ENCODE measurements around the gene TAB2.

TAB2 gene

DNA sequence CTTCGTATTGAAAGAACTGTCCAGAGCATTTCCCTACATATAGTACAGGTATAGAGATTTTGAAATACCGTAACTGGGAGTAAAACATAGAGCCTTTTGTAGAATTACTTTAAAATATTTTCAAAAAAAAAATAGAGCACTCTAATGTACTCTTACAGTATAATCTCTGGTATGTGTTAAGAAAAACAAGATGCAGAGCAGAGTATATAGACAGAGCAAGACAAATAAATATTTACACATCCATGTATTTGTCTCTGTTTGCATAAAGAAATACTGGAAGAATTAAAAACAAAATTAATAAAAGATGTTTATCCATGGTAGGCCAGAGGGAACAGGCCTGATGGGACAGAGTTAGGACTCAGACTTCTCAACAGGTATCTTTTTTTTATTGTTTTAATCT lies 54.5 kb downstream of the TAB2 start:
- no peak for DNase-seq (ENCODE audit: extremely low read depth, low read depth)
- TF ChIP-seq, protein P1, sequence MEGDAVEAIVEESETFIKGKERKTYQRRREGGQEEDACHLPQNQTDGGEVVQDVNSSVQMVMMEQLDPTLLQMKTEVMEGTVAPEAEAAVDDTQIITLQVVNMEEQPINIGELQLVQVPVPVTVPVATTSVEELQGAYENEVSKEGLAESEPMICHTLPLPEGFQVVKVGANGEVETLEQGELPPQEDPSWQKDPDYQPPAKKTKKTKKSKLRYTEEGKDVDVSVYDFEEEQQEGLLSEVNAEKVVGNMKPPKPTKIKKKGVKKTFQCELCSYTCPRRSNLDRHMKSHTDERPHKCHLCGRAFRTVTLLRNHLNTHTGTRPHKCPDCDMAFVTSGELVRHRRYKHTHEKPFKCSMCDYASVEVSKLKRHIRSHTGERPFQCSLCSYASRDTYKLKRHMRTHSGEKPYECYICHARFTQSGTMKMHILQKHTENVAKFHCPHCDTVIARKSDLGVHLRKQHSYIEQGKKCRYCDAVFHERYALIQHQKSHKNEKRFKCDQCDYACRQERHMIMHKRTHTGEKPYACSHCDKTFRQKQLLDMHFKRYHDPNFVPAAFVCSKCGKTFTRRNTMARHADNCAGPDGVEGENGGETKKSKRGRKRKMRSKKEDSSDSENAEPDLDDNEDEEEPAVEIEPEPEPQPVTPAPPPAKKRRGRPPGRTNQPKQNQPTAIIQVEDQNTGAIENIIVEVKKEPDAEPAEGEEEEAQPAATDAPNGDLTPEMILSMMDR (IDR thresholded peaks at IDR 0.05; ENCODE audit: low read depth, low read length, missing control alignments) = no peak
- no peak overlapping the region for H3K4me3 ChIP-seq (replicated peaks; ENCODE audit: low read depth, low read length)

DNA sequence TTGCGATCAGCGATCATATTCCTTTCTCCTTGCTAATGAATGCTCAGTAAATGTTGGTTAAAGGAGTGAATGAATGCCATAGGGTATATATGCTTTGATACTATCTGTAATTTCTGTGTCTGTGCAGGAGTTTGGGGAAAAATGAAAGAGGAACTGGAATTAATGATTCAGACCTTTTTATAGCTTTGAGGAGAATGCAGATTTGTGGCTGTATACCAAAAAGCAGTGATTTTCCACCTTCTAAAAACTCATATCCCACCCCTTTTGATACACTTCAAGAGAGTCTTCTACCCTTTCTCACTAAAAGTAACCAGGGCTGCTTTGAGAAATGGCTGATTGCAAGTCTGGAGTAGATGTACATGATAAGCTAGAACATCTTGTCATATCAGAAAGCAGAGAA lies 56.0 kb downstream of the TAB2 start:
- H3K4me3 ChIP-seq (replicated peaks; ENCODE audit: low read depth, low read length) = no peak overlapping the region
- no peak for DNase-seq (ENCODE audit: extremely low read depth, low read depth)
- TF ChIP-seq, protein P1 (IDR thresholded peaks at IDR 0.05; ENCODE audit: low read depth, low read length, missing control alignments) = no peak

DNA sequence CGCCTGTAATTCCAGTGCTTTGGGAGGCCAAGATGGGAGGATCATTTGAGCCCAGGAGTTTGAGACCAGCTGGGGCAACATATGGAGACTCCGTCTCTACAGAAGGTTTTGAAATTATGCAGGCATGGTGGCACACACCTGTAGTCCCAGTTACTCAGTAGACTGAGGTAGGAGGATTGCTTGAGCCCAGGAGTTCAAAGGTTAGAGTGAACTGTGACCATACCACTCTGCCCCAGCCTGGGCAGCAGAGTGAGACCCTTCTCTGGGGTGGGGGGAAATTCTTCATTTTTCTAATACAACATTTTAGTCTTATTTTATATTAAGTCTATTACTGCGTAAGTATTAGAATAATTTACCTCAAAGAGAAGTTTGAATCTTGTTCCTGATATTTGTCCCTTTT lies 62.5 kb downstream of the TAB2 start:
- H3K4me3 ChIP-seq (replicated peaks; ENCODE audit: low read depth, low read length) = no peak overlapping the region
- no peak for DNase-seq (ENCODE audit: extremely low read depth, low read depth)
- TF ChIP-seq, protein P1 (IDR thresholded peaks at IDR 0.05; ENCODE audit: low read depth, low read length, missing control alignments) = no peak

DNA sequence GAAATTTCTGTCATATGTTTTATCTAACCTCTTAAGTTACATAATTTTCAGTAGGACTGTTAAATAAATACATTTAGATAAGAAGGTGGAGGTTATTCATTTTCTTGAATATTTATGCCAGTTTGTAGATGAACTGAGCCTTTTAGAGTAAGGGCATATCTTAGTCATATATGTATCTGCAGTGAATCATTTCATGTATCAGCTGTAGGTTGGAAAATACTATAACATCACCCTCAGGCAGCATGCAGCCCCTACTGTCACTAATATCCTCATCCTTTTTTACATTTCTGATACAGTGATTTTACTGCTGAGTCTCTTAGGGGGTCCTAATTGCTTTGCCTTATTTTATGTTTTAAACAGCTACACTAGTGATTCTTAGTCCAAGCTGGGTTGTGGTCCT lies 63.0 kb downstream of the TAB2 start:
- TF ChIP-seq, protein P1 (IDR thresholded peaks at IDR 0.05; ENCODE audit: low read depth, low read length, missing control alignments) = no peak
- no peak for DNase-seq (ENCODE audit: extremely low read depth, low read depth)
- no peak overlapping the region for H3K4me3 ChIP-seq (replicated peaks; ENCODE audit: low read depth, low read length)

DNA sequence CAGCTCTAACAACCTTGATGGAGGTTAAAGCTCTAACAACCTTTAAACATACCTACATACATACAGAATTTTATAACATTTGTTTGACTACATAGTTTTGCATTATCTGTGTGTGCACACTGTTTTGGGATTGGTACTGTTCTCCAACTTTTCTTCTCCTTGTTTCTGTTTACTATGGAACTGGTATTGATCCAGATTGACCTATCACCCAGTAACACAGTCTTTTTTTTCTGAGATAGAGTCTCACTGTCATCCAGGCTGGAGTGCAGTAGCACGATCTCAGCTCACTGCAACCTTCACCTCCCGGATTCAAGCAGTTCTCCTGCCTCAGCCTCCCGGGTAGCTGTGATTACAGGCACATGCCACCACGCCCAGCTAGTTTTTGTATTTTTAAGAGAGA lies 65.9 kb downstream of the TAB2 start:
- H3K4me3 ChIP-seq (replicated peaks; ENCODE audit: low read depth, low read length) = no peak overlapping the region
- DNase-seq (ENCODE audit: extremely low read depth, low read depth) = no peak
- TF ChIP-seq, protein P1 (IDR thresholded peaks at IDR 0.05; ENCODE audit: low read depth, low read length, missing control alignments) = no peak

DNA sequence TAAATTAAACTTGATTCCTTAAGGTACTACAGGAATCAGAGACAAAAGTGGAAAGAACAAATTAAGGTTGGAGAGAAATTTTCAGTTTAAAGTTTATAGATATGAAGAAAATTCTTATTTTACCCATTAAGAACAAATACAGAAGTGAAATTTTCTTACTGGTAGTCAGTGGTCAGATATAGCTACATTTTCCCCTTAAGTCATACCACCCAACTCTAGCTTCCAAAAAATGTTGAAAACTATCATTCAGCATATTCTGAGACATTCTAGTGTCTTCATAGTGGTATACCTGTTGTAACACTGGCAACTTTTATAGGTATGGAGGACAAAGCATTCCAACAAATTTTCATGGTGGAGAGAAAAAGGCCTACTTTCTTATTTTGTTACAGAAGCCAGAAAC lies 67.0 kb downstream of the TAB2 start:
- DNase-seq (ENCODE audit: extremely low read depth, low read depth) = no peak
- TF ChIP-seq, protein P1 (IDR thresholded peaks at IDR 0.05; ENCODE audit: low read depth, low read length, missing control alignments) = no peak
- no peak overlapping the region for H3K4me3 ChIP-seq (replicated peaks; ENCODE audit: low read depth, low read length)

DNA sequence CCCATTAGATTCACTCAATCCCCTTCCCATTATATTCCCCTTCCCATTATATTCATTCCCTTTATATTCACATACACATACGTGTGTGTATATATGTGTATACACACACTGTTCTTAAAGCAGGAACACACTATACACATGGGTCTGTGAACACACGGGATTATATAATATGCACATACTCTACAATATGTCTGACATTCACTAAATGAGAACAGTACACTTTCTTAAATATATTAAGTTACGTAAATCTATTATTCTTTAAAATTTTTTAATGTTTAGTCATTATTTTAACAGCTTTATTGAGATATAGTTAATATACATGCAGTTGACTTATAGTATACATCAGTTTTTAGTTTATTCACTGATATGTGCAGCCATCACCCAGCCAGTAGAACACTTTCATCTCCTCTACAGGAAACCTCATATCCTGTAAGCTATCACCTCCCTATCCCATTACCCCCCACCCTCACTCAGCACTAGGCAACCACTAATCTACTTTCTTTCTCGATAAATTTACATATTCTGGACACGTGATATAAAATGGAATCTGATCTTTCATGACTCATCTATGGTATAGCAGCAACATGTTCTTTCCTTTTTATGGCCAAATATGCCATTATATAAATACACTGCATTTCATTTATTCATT lies 68.6 kb downstream of the TAB2 start:
- no peak overlapping the region for H3K4me3 ChIP-seq (replicated peaks; ENCODE audit: low read depth, low read length)
- TF ChIP-seq, protein P1 (IDR thresholded peaks at IDR 0.05; ENCODE audit: low read depth, low read length, missing control alignments) = no peak
- no peak for DNase-seq (ENCODE audit: extremely low read depth, low read depth)
